HG02938 (cell line): Measurements from ENCODE around the gene MAGI1.

Source experiments
- ATAC-seq: cut with Tn5 transposase; IDR thresholded peaks from one replicate; pipeline ENCODE4 v1.9.1; 2021; ENCODE audit warnings: mild to moderate bottlenecking, moderate library complexity; ENCODE audit not compliant: unreplicated experiment

The MAGI1 gene

GRCh38 chr3:65352951-65353350 lies 685.8 kb downstream of the MAGI1 start:
- no peak for ATAC-seq

- no peak for ATAC-seq
These were observed 687.0 kb downstream of the MAGI1 start for GRCh38 chr3:65351753-65352152.

GRCh38 chr3:65350801-65351476 lies 687.8 kb downstream of the MAGI1 start:
- ATAC-seq, result no peak

- ATAC-seq, result no peak
These were observed 690.2 kb downstream of the MAGI1 start for GRCh38 chr3:65348398-65348995.

GRCh38 chr3:65347166-65347565 lies 691.6 kb downstream of the MAGI1 start:
- ATAC-seq, result no peak

- ATAC-seq, result no peak
These were observed 693.9 kb downstream of the MAGI1 start for GRCh38 chr3:65344846-65345245.

GRCh38 chr3:65344444-65344843 lies 694.3 kb downstream of the MAGI1 start:
- no peak for ATAC-seq

- no peak for ATAC-seq
These were observed 695.0 kb downstream of the MAGI1 start for GRCh38 chr3:65343736-65344135.

GRCh38 chr3:65343026-65343425 lies 695.7 kb downstream of the MAGI1 start:
- ATAC-seq, result no peak

GRCh38 chr3:65342084-65342683 lies 696.5 kb downstream of the MAGI1 start:
- ATAC-seq, result no peak

GRCh38 chr3:65339192-65339740 lies 699.5 kb downstream of the MAGI1 start:
- ATAC-seq, result no peak

GRCh38 chr3:65338571-65338970 lies 700.1 kb downstream of the MAGI1 start:
- ATAC-seq, result no peak

GRCh38 chr3:65335587-65335986 lies 703.1 kb downstream of the MAGI1 start:
- ATAC-seq, result no peak

GRCh38 chr3:65334045-65334665 lies 704.6 kb downstream of the MAGI1 start:
- no peak for ATAC-seq

- no peak for ATAC-seq
These were observed 707.0 kb downstream of the MAGI1 start for GRCh38 chr3:65331730-65332129.

GRCh38 chr3:65330072-65330471 lies 708.6 kb downstream of the MAGI1 start:
- no peak for ATAC-seq

GRCh38 chr3:65328148-65328547 lies 710.6 kb downstream of the MAGI1 start:
- no peak for ATAC-seq

GRCh38 chr3:65326574-65326973 lies 712.1 kb downstream of the MAGI1 start:
- no peak for ATAC-seq

GRCh38 chr3:65322910-65323309 lies 715.8 kb downstream of the MAGI1 start:
- ATAC-seq, result no peak

- ATAC-seq, result no peak
These were observed 720.5 kb downstream of the MAGI1 start for GRCh38 chr3:65318231-65318630.

GRCh38 chr3:65314916-65315315 lies 723.8 kb downstream of the MAGI1 start:
- ATAC-seq, result no peak

GRCh38 chr3:65314269-65314668 lies 724.4 kb downstream of the MAGI1 start:
- ATAC-seq, result no peak
